Panc1 (cell line): Measurements from ENCODE around the gene PRCC.

Source experiments
- CTCF ChIP-seq: fragments of 450-650 bp; IDR thresholded peaks from 2 replicates; pipeline ENCODE4 v1.5.1; 2017; ENCODE audit warnings: mild to moderate bottlenecking
- POLR2AphosphoS5 ChIP-seq: IDR thresholded peaks from 2 replicates; pipeline ENCODE4 v1.6.1; 2012; ENCODE audit warnings: mild to moderate bottlenecking, low read depth, low read length, moderate library complexity
- REST ChIP-seq, 2 experiments: IDR thresholded peaks; 2 replicates each; pipeline ENCODE4 v1.6.1; 2011 to 2012; ENCODE audit warnings: low read depth in 2 of 2, control low read depth in 1 of 2, low read length in 1 of 2, mild to moderate bottlenecking in 1 of 2, moderate library complexity in 1 of 2; ENCODE audit not compliant: insufficient read depth in 1 of 2

GRCh38 chr1:156804026-156804425 is 36.7 kb downstream of the PRCC start:
- TF ChIP-seq POLR2AphosphoS5 (no peak), CTCF (no peak), REST (IDR thresholded peaks at IDR 0.05; ENCODE audit: insufficient read depth in 1 of 2, low read depth in 2 of 2, low read length in 1 of 2) (no peak)
